Measurements from ENCODE around the gene FAM156B.

GRCh38 chrX:52933213-52933612 is 36.1 kb downstream of the FAM156B start:
- no peak for TF ChIP-seq POLR2A (IDR thresholded peaks at IDR 0.05)
- no peak for TF ChIP-seq CTCF (IDR thresholded peaks at IDR 0.05)
